WTC11 (cell line): Measurements from ENCODE around the gene RS1.

Experiments used
- ATF1 ChIP-seq: sonication (generic); formaldehyde crosslinking; IDR thresholded peaks from 2 replicates; pipeline ENCODE4 v1.8.1; 2023; ENCODE audit warnings: mild to moderate bottlenecking, moderate library complexity, missing genetic modification reagents
- CREM ChIP-seq: sonication (generic); formaldehyde crosslinking; IDR thresholded peaks from 2 replicates; pipeline ENCODE4 v1.8.1; 2022; ENCODE audit warnings: mild to moderate bottlenecking, missing genetic modification reagents, moderate library complexity
- IRF2 ChIP-seq: sonication (generic); formaldehyde crosslinking; IDR thresholded peaks from 2 replicates; pipeline ENCODE4 v1.8.0; 2022; ENCODE audit warnings: low read depth, missing genetic modification reagents, borderline replicate concordance
- NR2C2 ChIP-seq: sonication (generic); formaldehyde crosslinking; IDR thresholded peaks from 2 replicates; pipeline ENCODE4 v1.8.0; 2022; ENCODE audit warnings: mild to moderate bottlenecking, missing genetic modification reagents
- OVOL2 ChIP-seq: fragments of 250-450 bp; sonication (Bioruptor Pico); IDR thresholded peaks from 2 replicates; pipeline ENCODE4 v1.9.0; 2021; ENCODE audit warnings: mild to moderate bottlenecking, borderline replicate concordance
- SP1 ChIP-seq: sonication (generic); formaldehyde crosslinking; conservative IDR thresholded peaks from 2 replicates; pipeline ENCODE4 v1.8.1; 2022; ENCODE audit warnings: missing genetic modification reagents
- TCF7 ChIP-seq: sonication (generic); formaldehyde crosslinking; IDR thresholded peaks from 2 replicates; pipeline ENCODE4 v1.8.0; 2022; ENCODE audit warnings: mild to moderate bottlenecking, low read depth, missing genetic modification reagents, moderate library complexity
- TF ChIP-seq, protein P1 (sequence below): sonication (generic); formaldehyde crosslinking; IDR thresholded peaks from 2 replicates; pipeline ENCODE4 v1.8.0; 2022; ENCODE audit warnings: mild to moderate bottlenecking, missing genetic modification reagents
- TF ChIP-seq, protein P2 (sequence below): sonication (generic); formaldehyde crosslinking; conservative IDR thresholded peaks from 2 replicates; pipeline ENCODE4 v1.8.1; 2022; ENCODE audit warnings: mild to moderate bottlenecking, missing genetic modification reagents
- TF ChIP-seq, protein P3 (sequence below): fragments of 200-600 bp; IDR thresholded peaks from 2 replicates; pipeline ENCODE4 v1.8.0; 2022; ENCODE audit warnings: antibody characterized with exemption

DNA sequence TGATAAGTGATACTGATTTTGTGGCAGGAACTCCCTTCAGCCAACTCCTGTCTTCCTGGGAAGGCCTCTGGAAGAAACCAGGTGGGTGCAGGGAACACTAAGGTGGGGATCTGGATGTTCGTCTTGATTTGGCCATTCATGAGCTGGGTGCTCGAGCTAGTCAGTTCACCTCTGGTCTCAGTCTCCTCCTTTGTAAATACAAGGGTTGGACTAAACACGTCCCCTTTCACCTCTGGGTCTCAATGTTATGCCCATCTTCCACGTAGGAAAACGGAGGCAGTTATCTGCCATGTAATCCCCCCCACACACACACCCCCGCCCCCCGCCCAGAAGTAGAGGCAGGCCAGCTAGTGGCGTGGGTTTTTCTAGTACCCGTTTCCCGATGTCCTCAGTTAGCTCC, 4.1 kb upstream of the RS1 start:
- no peak for TF ChIP-seq IRF2
- TF ChIP-seq NR2C2 (CRISPR knock-in tag) = no peak
- TF ChIP-seq, protein P1, sequence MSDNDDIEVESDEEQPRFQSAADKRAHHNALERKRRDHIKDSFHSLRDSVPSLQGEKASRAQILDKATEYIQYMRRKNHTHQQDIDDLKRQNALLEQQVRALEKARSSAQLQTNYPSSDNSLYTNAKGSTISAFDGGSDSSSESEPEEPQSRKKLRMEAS (CRISPR knock-in tag) = no peak
- TF ChIP-seq, protein P2, sequence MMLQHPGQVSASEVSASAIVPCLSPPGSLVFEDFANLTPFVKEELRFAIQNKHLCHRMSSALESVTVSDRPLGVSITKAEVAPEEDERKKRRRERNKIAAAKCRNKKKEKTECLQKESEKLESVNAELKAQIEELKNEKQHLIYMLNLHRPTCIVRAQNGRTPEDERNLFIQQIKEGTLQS (CRISPR knock-in tag) = no peak
- TF ChIP-seq, protein P3, sequence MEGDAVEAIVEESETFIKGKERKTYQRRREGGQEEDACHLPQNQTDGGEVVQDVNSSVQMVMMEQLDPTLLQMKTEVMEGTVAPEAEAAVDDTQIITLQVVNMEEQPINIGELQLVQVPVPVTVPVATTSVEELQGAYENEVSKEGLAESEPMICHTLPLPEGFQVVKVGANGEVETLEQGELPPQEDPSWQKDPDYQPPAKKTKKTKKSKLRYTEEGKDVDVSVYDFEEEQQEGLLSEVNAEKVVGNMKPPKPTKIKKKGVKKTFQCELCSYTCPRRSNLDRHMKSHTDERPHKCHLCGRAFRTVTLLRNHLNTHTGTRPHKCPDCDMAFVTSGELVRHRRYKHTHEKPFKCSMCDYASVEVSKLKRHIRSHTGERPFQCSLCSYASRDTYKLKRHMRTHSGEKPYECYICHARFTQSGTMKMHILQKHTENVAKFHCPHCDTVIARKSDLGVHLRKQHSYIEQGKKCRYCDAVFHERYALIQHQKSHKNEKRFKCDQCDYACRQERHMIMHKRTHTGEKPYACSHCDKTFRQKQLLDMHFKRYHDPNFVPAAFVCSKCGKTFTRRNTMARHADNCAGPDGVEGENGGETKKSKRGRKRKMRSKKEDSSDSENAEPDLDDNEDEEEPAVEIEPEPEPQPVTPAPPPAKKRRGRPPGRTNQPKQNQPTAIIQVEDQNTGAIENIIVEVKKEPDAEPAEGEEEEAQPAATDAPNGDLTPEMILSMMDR = no peak
- TF ChIP-seq ATF1 (CRISPR knock-in tag) = no peak
- no peak for TF ChIP-seq OVOL2 (CRISPR knock-in tag)
- no peak for TF ChIP-seq SP1 (CRISPR knock-in tag)
- no peak for TF ChIP-seq TCF7
- no peak for TF ChIP-seq CREM (CRISPR knock-in tag)
